ENCODE measurements around the gene FTH1.

FTH1 gene

DNA sequence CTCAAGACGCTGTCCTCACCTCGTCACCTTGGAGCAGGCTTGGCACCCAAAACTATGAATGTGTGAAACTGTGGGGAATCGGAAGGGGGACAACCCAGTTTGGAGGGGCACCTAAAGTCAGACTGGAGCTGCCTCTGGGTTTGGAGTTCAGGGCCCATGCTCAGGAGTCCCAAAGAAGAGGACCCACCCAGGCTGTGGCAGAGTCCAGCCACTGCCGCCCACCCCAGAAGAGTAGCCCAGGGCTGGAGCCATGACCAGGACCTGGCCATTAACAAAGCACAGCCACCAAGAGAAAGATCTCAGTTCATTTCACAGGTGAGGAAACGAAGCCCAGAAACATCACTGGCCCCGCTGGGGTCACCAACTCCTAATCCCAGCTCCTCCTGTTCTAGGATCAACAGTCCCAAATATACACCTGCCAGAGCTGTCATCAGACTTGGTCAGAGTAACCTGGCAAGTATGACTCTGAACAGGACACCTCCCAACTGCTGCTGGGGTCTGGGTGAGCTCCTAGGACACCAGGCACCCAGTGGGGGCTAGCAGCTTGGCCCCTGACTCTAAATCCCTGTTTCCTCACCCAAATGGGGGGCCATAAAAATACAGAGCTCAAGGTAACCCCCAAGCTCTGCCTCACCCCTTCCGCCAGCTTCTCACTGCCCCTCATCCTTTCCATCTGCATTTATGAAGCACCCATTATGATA is 52.8 kb downstream of the FTH1 start:
- ATAC-seq (no peak), DNase-seq (no peak)
